Kidney epithelial cell (primary cell): ENCODE data around the gene ARGLU1. TPM values are rescaled to one million over a fixed set of nuclear protein-coding genes. Genes with fewer than 3 reads are reported as not detected.
A peak's percentile ranks its signal among the peaks of the same experiment; 100 is the strongest.

Experiments used
- DNase-seq: peaks from one replicate; pipeline ENCODE4 v3.0.0-alpha.2; 2010; ENCODE audit warnings: low read depth
- H3K27me3 ChIP-seq: 2 replicates; pipeline ENCODE4 v1.6.0; 2011; ENCODE audit warnings: low read length; ENCODE audit not compliant: control insufficient read depth, insufficient read depth
- H3K36me3 ChIP-seq: 2 replicates; pipeline ENCODE4 v1.5.1; 2011; ENCODE audit warnings: low read length; ENCODE audit not compliant: control insufficient read depth, insufficient read depth
- H3K4me3 ChIP-seq: 2 replicates; pipeline ENCODE4 v1.5.1; 2011; ENCODE audit warnings: low read depth, mild to moderate bottlenecking, control low read depth, low read length
- total RNA-seq: library from RNA; depleted of rRNA; stranded (reverse); fragments of >200 nt; gene quantifications from 2 replicates; pipeline ENCODE4 v1.2.3, GENCODE V29; 2015
- TF ChIP-seq, protein P1 (sequence below): IDR thresholded peaks from 2 replicates; pipeline ENCODE4 v1.5.1; 2011; ENCODE audit warnings: mild to moderate bottlenecking, moderate library complexity, low read length, control low read depth, inconsistent platforms; ENCODE audit not compliant: insufficient read depth, poor library complexity, severe bottlenecking

Gene ARGLU1
- total RNA-seq, result 50.1 and 58.4 TPM in 2 replicates

DNA sequence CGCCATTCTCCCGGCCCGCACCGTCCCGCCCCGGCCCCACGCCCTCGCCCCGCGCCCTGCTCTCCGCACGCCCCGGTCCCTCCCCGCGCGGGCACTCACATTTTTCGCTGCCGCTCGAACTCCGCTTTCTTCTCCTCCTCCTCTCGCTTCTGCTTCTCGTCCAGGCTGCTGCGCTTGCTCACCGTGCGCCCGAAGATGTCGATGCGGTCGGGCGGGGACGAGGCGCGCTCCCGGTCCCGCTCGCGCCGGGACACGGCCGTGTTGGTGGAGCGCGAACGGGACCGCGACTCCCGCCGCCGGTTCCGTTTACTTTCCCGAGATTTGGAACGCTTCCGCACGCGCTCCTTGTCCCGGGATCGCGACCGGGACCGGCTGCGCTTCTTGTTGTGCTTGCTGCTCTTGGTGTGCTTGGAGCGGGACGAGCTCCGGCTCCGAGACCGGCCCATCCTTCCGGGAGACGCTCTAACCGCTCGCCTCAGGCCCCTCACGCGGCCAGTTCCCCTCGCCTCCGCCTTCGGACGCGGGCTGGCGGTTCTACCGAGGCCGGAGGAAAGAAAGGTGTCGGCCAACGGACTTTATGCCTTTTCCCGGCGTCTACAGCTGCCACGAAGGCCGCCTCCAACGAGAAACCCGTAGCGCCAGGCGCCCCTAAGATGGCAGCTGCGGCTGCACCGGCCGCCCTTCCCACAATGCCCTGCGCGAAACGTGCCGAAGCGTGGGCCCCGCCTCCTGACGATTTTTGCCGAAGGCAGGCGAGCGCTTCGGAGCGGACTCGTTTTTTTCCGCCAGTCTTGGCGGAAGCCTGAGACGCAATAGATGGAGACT lies at the start of gene ARGLU1:
Gene ARGLU1, minus strand, starts transcription at position 664 of the 825 bp plus-strand sequence. Its CDS starts 218 bp downstream, at position 446.
- DNase-seq, result peak; percentile 48

GRCh38 chr13:106617561-106617960 lies 49.6 kb upstream of the ARGLU1 start:
- H3K36me3 ChIP-seq, result no peaks in the 10 kb centered on the region
- TF ChIP-seq, protein P1, sequence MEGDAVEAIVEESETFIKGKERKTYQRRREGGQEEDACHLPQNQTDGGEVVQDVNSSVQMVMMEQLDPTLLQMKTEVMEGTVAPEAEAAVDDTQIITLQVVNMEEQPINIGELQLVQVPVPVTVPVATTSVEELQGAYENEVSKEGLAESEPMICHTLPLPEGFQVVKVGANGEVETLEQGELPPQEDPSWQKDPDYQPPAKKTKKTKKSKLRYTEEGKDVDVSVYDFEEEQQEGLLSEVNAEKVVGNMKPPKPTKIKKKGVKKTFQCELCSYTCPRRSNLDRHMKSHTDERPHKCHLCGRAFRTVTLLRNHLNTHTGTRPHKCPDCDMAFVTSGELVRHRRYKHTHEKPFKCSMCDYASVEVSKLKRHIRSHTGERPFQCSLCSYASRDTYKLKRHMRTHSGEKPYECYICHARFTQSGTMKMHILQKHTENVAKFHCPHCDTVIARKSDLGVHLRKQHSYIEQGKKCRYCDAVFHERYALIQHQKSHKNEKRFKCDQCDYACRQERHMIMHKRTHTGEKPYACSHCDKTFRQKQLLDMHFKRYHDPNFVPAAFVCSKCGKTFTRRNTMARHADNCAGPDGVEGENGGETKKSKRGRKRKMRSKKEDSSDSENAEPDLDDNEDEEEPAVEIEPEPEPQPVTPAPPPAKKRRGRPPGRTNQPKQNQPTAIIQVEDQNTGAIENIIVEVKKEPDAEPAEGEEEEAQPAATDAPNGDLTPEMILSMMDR, result no peak
- H3K27me3 ChIP-seq, result no peaks in the 10 kb centered on the region
- H3K4me3 ChIP-seq, result no peak overlapping the region
- DNase-seq, result peak; percentile 57

More for the DNA sequence above, at the start of gene ARGLU1:
- TF ChIP-seq, protein P1, result no peak
- Histone ChIP-seq H3K36me3 (no peaks in the 10 kb centered on the region), H3K27me3 (no peaks in the 10 kb centered on the region), H3K4me3 (peak within 1 kb of the TSS; percentile 96)

- TF ChIP-seq, protein P1, result no peak
- H3K27me3 ChIP-seq, result no peaks in the 10 kb centered on the region
- H3K4me3 ChIP-seq, result no peak overlapping the region
- DNase-seq, result no peak
- H3K36me3 ChIP-seq, result no peaks in the 10 kb centered on the region
These were observed 48.8 kb upstream of the ARGLU1 start for GRCh38 chr13:106616729-106617128.

- no peak overlapping the region for H3K4me3 ChIP-seq
- no peaks in the 10 kb centered on the region for H3K36me3 ChIP-seq
- H3K27me3 ChIP-seq, result no peaks in the 10 kb centered on the region
- DNase-seq, result no peak
- TF ChIP-seq, protein P1, result no peak
These were observed 46.9 kb upstream of the ARGLU1 start for GRCh38 chr13:106614874-106615273.

DNA sequence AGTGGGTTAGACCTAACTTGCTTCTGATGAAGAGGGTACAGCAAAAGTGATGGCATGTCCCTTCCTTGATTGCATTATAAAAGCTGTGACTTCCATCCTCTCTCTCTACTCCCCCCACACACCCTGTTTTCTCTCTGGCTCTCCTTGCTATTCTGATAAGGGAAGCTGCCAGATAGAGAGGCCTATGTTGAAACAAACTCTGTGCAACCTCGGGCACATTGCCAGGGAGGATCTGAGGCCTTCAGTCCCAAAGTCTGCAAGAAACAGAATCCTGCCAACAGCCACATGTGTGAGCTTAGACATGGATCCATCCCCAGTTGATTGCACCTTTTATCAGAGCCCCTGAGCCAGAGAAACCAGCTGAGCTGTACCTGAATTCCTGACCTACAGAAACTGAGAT lies 44.8 kb upstream of the ARGLU1 start:
- Histone ChIP-seq H3K4me3 (no peak overlapping the region), H3K36me3 (no peaks in the 10 kb centered on the region), H3K27me3 (no peaks in the 10 kb centered on the region)
- TF ChIP-seq, protein P1, result no peak
- DNase-seq, result no peak
